Putamen (tissue), 1 donor: ENCODE results near the gene MUL1.
"Not testable (repeated sequence)": the region's sequence is repeated elsewhere in the genome, so short reads cannot be mapped to it uniquely, and the experiment has no call there.

Experiments
- DNase-seq: peaks from one replicate; pipeline ENCODE4 v3.0.0-alpha.2; 2016; ENCODE audit warnings: low spot score

Gene MUL1

GRCh38 chr1:20511518-20512428 is 3.8 kb upstream of the MUL1 start:
- DNase-seq = no peak

- no peak for DNase-seq
Observed at GRCh38 chr1:20508411-20508771, 440 bp upstream of the MUL1 start.

GRCh38 chr1:20507248-20507563 is 745 bp downstream of the MUL1 start:
- DNase-seq = no peak

GRCh38 chr1:20505488-20505887 is 2.5 kb downstream of the MUL1 start:
- no peak for DNase-seq

GRCh38 chr1:20500716-20501115 is 7.2 kb downstream of the MUL1 start:
- DNase-seq = no peak

- no peak for DNase-seq
Observed at GRCh38 chr1:20499718-20500117, 8.2 kb downstream of the MUL1 start.

GRCh38 chr1:20499105-20499504 is 8.8 kb downstream of the MUL1 start:
- no peak for DNase-seq

- DNase-seq = no peak
Observed at GRCh38 chr1:20498116-20498515, 9.8 kb downstream of the MUL1 start.

GRCh38 chr1:20497506-20497905 is 10.4 kb downstream of the MUL1 start:
- DNase-seq = no peak

GRCh38 chr1:20496725-20497383 is 11.1 kb downstream of the MUL1 start:
- DNase-seq = not testable (repeated sequence)

- DNase-seq = no peak
Observed at GRCh38 chr1:20496241-20496661, 11.7 kb downstream of the MUL1 start.

- no peak for DNase-seq
Observed at GRCh38 chr1:20495661-20496060, 12.3 kb downstream of the MUL1 start.

- no peak for DNase-seq
Observed at GRCh38 chr1:20494609-20495311, 13.2 kb downstream of the MUL1 start.

GRCh38 chr1:20493839-20494608 is 13.9 kb downstream of the MUL1 start:
- peak; percentile 89 for DNase-seq

- DNase-seq = no peak
Observed at GRCh38 chr1:20493309-20493708, 14.6 kb downstream of the MUL1 start.

GRCh38 chr1:20492751-20493150 is 15.2 kb downstream of the MUL1 start:
- DNase-seq = no peak

- no peak for DNase-seq
Observed at GRCh38 chr1:20491866-20492265, 16.1 kb downstream of the MUL1 start.

GRCh38 chr1:20491178-20491577 is 16.8 kb downstream of the MUL1 start:
- DNase-seq = no peak

- DNase-seq = no peak
Observed at GRCh38 chr1:20487236-20487590, 20.7 kb downstream of the MUL1 start.

- peak; percentile 88 for DNase-seq
Observed at GRCh38 chr1:20486457-20487235, 21.3 kb downstream of the MUL1 start.
